Raji (cell line): Measurements from ENCODE around the gene U2AF1L4.

Experiments used
- POLR2A ChIP-seq: IDR thresholded peaks from 2 replicates; pipeline ENCODE4 v1.6.1; 2011; ENCODE audit warnings: low read depth, low read length, control low read depth; ENCODE audit not compliant: insufficient read depth

U2AF1L4 gene

GRCh38 chr19:35741203-35741515, 4.1 kb downstream of the U2AF1L4 start:
- no peak for TF ChIP-seq POLR2A

GRCh38 chr19:35740423-35741202, 4.6 kb downstream of the U2AF1L4 start:
- TF ChIP-seq POLR2A, result peak; percentile 93

GRCh38 chr19:35740108-35740422, 5.2 kb downstream of the U2AF1L4 start:
- TF ChIP-seq POLR2A, result no peak

- TF ChIP-seq POLR2A, result no peak
Observed at GRCh38 chr19:35739275-35740107, 5.7 kb downstream of the U2AF1L4 start.

GRCh38 chr19:35738887-35739229, 6.4 kb downstream of the U2AF1L4 start:
- TF ChIP-seq POLR2A, result no peak

- TF ChIP-seq POLR2A, result no peak
Observed at GRCh38 chr19:35738021-35738886, 7.0 kb downstream of the U2AF1L4 start.

GRCh38 chr19:35736913-35737886, 8.0 kb downstream of the U2AF1L4 start:
- TF ChIP-seq POLR2A, result no peak

GRCh38 chr19:35734889-35735288, 10.3 kb downstream of the U2AF1L4 start:
- TF ChIP-seq POLR2A, result no peak

- TF ChIP-seq POLR2A, result no peak
Observed at GRCh38 chr19:35734273-35734672, 10.9 kb downstream of the U2AF1L4 start.

GRCh38 chr19:35733180-35734125, 11.8 kb downstream of the U2AF1L4 start:
- TF ChIP-seq POLR2A, result no peak

GRCh38 chr19:35732540-35733179, 12.6 kb downstream of the U2AF1L4 start:
- TF ChIP-seq POLR2A, result no peak

- TF ChIP-seq POLR2A, result no peak
Observed at GRCh38 chr19:35731779-35732405, 13.3 kb downstream of the U2AF1L4 start.

GRCh38 chr19:35731353-35731752, 13.9 kb downstream of the U2AF1L4 start:
- TF ChIP-seq POLR2A, result no peak

- no peak for TF ChIP-seq POLR2A
Observed at GRCh38 chr19:35730326-35730725, 14.9 kb downstream of the U2AF1L4 start.
